ENCODE measurements around the gene COPS4.

GRCh38 chr4:83040269-83040668, 5.3 kb downstream of the COPS4 start:
- TF ChIP-seq POLR2A (IDR thresholded peaks at IDR 0.05) = no peak
- TF ChIP-seq, protein P1, sequence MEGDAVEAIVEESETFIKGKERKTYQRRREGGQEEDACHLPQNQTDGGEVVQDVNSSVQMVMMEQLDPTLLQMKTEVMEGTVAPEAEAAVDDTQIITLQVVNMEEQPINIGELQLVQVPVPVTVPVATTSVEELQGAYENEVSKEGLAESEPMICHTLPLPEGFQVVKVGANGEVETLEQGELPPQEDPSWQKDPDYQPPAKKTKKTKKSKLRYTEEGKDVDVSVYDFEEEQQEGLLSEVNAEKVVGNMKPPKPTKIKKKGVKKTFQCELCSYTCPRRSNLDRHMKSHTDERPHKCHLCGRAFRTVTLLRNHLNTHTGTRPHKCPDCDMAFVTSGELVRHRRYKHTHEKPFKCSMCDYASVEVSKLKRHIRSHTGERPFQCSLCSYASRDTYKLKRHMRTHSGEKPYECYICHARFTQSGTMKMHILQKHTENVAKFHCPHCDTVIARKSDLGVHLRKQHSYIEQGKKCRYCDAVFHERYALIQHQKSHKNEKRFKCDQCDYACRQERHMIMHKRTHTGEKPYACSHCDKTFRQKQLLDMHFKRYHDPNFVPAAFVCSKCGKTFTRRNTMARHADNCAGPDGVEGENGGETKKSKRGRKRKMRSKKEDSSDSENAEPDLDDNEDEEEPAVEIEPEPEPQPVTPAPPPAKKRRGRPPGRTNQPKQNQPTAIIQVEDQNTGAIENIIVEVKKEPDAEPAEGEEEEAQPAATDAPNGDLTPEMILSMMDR (IDR thresholded peaks at IDR 0.05 in 4 of 5, conservative IDR thresholded peaks at IDR 0.05 in 1 of 5) = no peak
